Measurements from ENCODE around the gene TUBA4B.
A peak's percentile ranks its signal among the peaks of the same experiment; 100 is the strongest.
"Not testable (repeated sequence)": the region's sequence is repeated elsewhere in the genome, so short reads cannot be mapped to it uniquely, and the experiment has no call there.

TUBA4B gene

GRCh38 chr2:219248845-219249202 is 4.2 kb upstream of the TUBA4B start:
- no peak for DNase-seq (ENCODE audit: low read depth)

- no peak for DNase-seq (ENCODE audit: low read depth)
Measured at GRCh38 chr2:219249203-219249980, 3.7 kb upstream of the TUBA4B start.

GRCh38 chr2:219250049-219250781 is 2.8 kb upstream of the TUBA4B start:
- DNase-seq (ENCODE audit: low read depth): no peak

- no peak for DNase-seq (ENCODE audit: low read depth)
Measured at GRCh38 chr2:219251656-219252055, 1.4 kb upstream of the TUBA4B start.

- no peak for DNase-seq (ENCODE audit: low read depth)
Measured at GRCh38 chr2:219252084-219252483, 959 bp upstream of the TUBA4B start.

GRCh38 chr2:219252570-219252899 is 508 bp upstream of the TUBA4B start:
- DNase-seq (ENCODE audit: low read depth): peak; percentile 26

GRCh38 chr2:219253753-219254589 is 928 bp downstream of the TUBA4B start, which contains the start of gene TUBA4A:
Gene TUBA4A (minus strand): TSS chr2:219253918. CDS start chr2:219253858, 60 bp downstream.
- DNase-seq (ENCODE audit: low read depth): peak; percentile 89

GRCh38 chr2:219254590-219255201 is 1.7 kb downstream of the TUBA4B start:
- DNase-seq (ENCODE audit: low read depth): peak; percentile 23

GRCh38 chr2:219258942-219259341 is 5.9 kb downstream of the TUBA4B start:
- DNase-seq (ENCODE audit: low read depth): not testable (repeated sequence)

GRCh38 chr2:219261024-219261855 is 8.2 kb downstream of the TUBA4B start:
- no peak for DNase-seq (ENCODE audit: low read depth)

GRCh38 chr2:219266232-219266631 is 13.2 kb downstream of the TUBA4B start:
- DNase-seq (ENCODE audit: low read depth): no peak

- no peak for DNase-seq (ENCODE audit: low read depth)
Measured at GRCh38 chr2:219266886-219267285, 13.8 kb downstream of the TUBA4B start.

GRCh38 chr2:219268294-219268693 is 15.3 kb downstream of the TUBA4B start:
- DNase-seq (ENCODE audit: low read depth): no peak

GRCh38 chr2:219269362-219270054 is 16.5 kb downstream of the TUBA4B start:
- no peak for DNase-seq (ENCODE audit: low read depth)

GRCh38 chr2:219270055-219270372 is 17.0 kb downstream of the TUBA4B start:
- no peak for DNase-seq (ENCODE audit: low read depth)

- no peak for DNase-seq (ENCODE audit: low read depth)
Measured at GRCh38 chr2:219271021-219271420, 18.0 kb downstream of the TUBA4B start.

- DNase-seq (ENCODE audit: low read depth): no peak
Measured at GRCh38 chr2:219272356-219272755, 19.3 kb downstream of the TUBA4B start.

- no peak for DNase-seq (ENCODE audit: low read depth)
Measured at GRCh38 chr2:219272995-219273394, 20.0 kb downstream of the TUBA4B start.

GRCh38 chr2:219273937-219274336 is 20.9 kb downstream of the TUBA4B start:
- DNase-seq (ENCODE audit: low read depth): no peak

- no peak for DNase-seq (ENCODE audit: low read depth)
Measured at GRCh38 chr2:219274361-219274921, 21.4 kb downstream of the TUBA4B start.

Data from activated T-cell treated with anti-CD3 and anti-CD28 coated beads for 48 hours (primary cell).